OCI-LY3 (cell line): ENCODE results near the gene SGCB.

Source experiments
- H2AFZ ChIP-seq: fragments of 200-600, 300-600 bp; shearing (Covaris generic); 2 replicates; pipeline ENCODE4 v1.6.0; 2014; ENCODE audit warnings: antibody characterized with exemption, low read depth, low read length
- H3K27ac ChIP-seq: fragments of 200-600, 300-600 bp; sonication (generic); 2 replicates; pipeline ENCODE4 v1.5.1; 2014; ENCODE audit warnings: mild to moderate bottlenecking, low read length, moderate library complexity, mixed read lengths
- H3K27me3 ChIP-seq: fragments of 200-600, 300-600 bp; sonication (generic); 2 replicates; pipeline ENCODE4 v1.6.1; 2014; ENCODE audit warnings: low read depth, low read length, mixed read lengths
- H3K36me3 ChIP-seq: fragments of 200-600, 300-600 bp; sonication (generic); replicated peaks from 2 replicates; pipeline ENCODE3; 2014; ENCODE audit warnings: low read depth, low read length, mixed read lengths
- H3K4me1 ChIP-seq: fragments of 300-600, 200-600 bp; sonication (generic); 2 replicates; pipeline ENCODE4 v1.6.1; 2014; ENCODE audit warnings: low read length, mixed read lengths
- H3K4me2 ChIP-seq: fragments of 200-600, 300-600 bp; sonication (generic); 2 replicates; pipeline ENCODE4 v1.6.1; 2014; ENCODE audit warnings: low read length, mixed read lengths
- H3K4me3 ChIP-seq: fragments of 300-600, 200-600 bp; sonication (generic); 2 replicates; pipeline ENCODE4 v1.5.1; 2014; ENCODE audit warnings: antibody characterized with exemption, mild to moderate bottlenecking, low read length, moderate library complexity
- H3K79me2 ChIP-seq: fragments of 300-600, 200-600 bp; shearing (Covaris generic); 2 replicates; pipeline ENCODE4 v1.6.1; 2014; ENCODE audit warnings: mild to moderate bottlenecking, low read length, mixed read lengths
- H3K9ac ChIP-seq: fragments of 300-600, 200-600 bp; shearing (Covaris generic); 2 replicates; pipeline ENCODE4 v1.6.0; 2014; ENCODE audit warnings: mild to moderate bottlenecking, low read length, moderate library complexity
- H3K9me3 ChIP-seq: fragments of 200-600, 300-600 bp; shearing (Covaris generic); 2 replicates; pipeline ENCODE4 v1.6.1; 2014; ENCODE audit warnings: low read length, mixed read lengths; ENCODE audit not compliant: insufficient read depth
- H4K20me1 ChIP-seq: fragments of 200-600, 300-600 bp; sonication (generic); 2 replicates; pipeline ENCODE4 v1.6.1; 2016; ENCODE audit warnings: low read length, mixed read lengths; ENCODE audit not compliant: insufficient read depth
- CTCF ChIP-seq: fragments of 200-600, 300-600 bp; sonication (generic); IDR thresholded peaks from 2 replicates; pipeline ENCODE4 v1.5.1; 2014; ENCODE audit warnings: antibody characterized with exemption, low read length, low read depth
- EZH2phosphoT487 ChIP-seq: fragments of 200-600 bp; shearing (Covaris generic); IDR thresholded peaks from 2 replicates; pipeline ENCODE4 v1.6.1; 2018; ENCODE audit warnings: antibody characterized with exemption, mixed run types, low read depth

Gene SGCB

GRCh38 chr4:52015366-52015765 is 22.7 kb downstream of the SGCB start:
- Histone ChIP-seq H3K4me2 (0 out of 2 replicates have a peak overlapping the region, but pooled peaks have one; percentile 16), H3K36me3 (no peaks in the 10 kb centered on the region), H4K20me1 (no peaks in the 10 kb centered on the region), H3K27ac (no peak overlapping the region), H3K27me3 (no peaks in the 10 kb centered on the region), H3K79me2 (no peaks in the 10 kb centered on the region), H3K9me3 (no peaks in the 10 kb centered on the region), H2AFZ (no peak overlapping the region), H3K4me3 (no peak overlapping the region), H3K4me1 (peaks cover 10% of the 10 kb centered on the region), H3K9ac (no peak overlapping the region)
- peak; percentile 21; the same call in 1 of the 2 replicates for TF ChIP-seq CTCF
- TF ChIP-seq EZH2phosphoT487, result no peak

DNA sequence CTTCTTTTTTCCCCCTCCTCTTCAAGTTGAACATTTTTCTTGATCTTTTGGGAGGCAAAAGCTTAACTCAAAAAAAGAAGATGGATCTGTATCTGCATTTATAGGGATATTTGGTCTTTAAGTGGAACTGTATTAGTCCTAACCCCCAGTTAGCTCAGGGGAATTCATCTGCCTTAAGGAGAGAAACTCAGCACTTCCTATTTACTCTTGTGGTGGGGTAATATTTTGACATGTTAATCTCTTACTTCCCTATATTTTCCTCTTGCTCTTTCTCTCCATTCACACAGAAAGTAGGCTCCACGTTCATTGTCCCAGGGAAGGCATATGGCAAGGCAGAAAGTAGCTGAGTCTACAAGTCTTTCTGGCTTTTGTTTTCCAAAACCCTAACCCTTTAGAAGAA is 23.2 kb downstream of the SGCB start:
- TF ChIP-seq EZH2phosphoT487 (no peak), CTCF (no peak)
- no peak overlapping the region for H3K9ac ChIP-seq

DNA sequence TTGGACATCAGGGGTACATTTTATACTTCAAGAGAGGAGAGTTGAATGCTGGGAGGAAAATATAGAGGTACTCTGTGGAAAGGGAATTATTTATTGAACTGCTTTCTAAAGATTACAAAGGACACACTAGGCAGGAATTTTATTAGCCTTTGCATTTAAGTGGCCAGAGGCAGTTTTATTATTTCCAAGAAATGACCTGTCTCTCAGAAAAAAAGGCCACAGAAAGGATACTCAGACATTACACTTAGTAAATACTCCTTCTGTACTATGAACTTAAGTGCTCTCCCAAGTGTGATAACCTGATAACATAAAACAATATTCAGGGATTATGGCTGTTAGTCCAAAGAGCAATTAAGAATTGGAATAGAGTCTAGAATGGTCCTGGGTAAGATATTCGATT is 25.4 kb downstream of the SGCB start:
- TF ChIP-seq EZH2phosphoT487, result no peak
- TF ChIP-seq CTCF, result no peak
- Histone ChIP-seq H4K20me1 (no peaks in the 10 kb centered on the region), H3K27me3 (no peaks in the 10 kb centered on the region), H3K4me1 (peaks cover 10% of the 10 kb centered on the region), H3K4me2 (no peak overlapping the region), H3K4me3 (no peak overlapping the region), H3K9me3 (no peaks in the 10 kb centered on the region), H3K36me3 (no peaks in the 10 kb centered on the region), H2AFZ (no peak overlapping the region), H3K27ac (no peak overlapping the region), H3K79me2 (no peaks in the 10 kb centered on the region), H3K9ac (no peak overlapping the region)

More for the DNA sequence above, 23.2 kb downstream of the SGCB start:
- Histone ChIP-seq H3K4me3 (no peak overlapping the region), H4K20me1 (no peaks in the 10 kb centered on the region), H3K27ac (no peak overlapping the region), H3K9me3 (no peaks in the 10 kb centered on the region), H3K4me1 (peaks cover 10% of the 10 kb centered on the region), H3K36me3 (no peaks in the 10 kb centered on the region), H3K79me2 (no peaks in the 10 kb centered on the region), H3K27me3 (no peaks in the 10 kb centered on the region), H3K4me2 (peak overlapping the region; percentile 16; the same call in 1 of the 2 replicates), H2AFZ (no peak overlapping the region)

DNA sequence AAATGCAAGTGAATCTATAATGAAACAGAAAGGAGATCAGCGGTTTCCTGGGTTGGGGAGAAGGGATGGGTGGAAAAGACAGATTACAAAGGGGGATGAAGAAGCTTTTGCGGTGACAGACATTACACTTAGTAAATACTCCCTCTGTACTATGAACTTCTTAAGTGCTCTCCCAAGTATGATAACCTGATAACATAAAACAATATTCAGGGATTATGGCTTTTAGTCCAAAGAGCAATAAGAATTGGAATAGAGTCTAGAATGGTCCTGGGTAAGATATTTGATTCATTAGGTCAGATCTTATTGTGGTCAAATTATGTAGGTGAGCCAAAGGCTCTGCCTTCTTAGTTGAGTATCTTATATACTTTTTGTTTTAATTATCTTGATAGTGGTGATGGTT is 27.1 kb downstream of the SGCB start:
- H3K9me3 ChIP-seq, result no peaks in the 10 kb centered on the region
- H3K4me3 ChIP-seq, result no peak overlapping the region
- no peak overlapping the region for H3K4me2 ChIP-seq
- H2AFZ ChIP-seq, result no peak overlapping the region
- H3K9ac ChIP-seq, result no peak overlapping the region
- H3K27me3 ChIP-seq, result no peaks in the 10 kb centered on the region
- H3K27ac ChIP-seq, result no peak overlapping the region
- H3K36me3 ChIP-seq, result no peaks in the 10 kb centered on the region
- TF ChIP-seq EZH2phosphoT487 (no peak), CTCF (no peak)
- H3K79me2 ChIP-seq, result no peaks in the 10 kb centered on the region
- H4K20me1 ChIP-seq, result no peaks in the 10 kb centered on the region
- peaks cover 10% of the 10 kb centered on the region for H3K4me1 ChIP-seq
